NCI-H2081 (cell line): ENCODE measurements around the gene MUC6.

ENCODE experiments used
- DNase-seq, 2 experiments: peaks; one replicate each; lab custom pipeline; 2025; lab: John Stamatoyannopoulos, UW

MUC6 gene

DNA sequence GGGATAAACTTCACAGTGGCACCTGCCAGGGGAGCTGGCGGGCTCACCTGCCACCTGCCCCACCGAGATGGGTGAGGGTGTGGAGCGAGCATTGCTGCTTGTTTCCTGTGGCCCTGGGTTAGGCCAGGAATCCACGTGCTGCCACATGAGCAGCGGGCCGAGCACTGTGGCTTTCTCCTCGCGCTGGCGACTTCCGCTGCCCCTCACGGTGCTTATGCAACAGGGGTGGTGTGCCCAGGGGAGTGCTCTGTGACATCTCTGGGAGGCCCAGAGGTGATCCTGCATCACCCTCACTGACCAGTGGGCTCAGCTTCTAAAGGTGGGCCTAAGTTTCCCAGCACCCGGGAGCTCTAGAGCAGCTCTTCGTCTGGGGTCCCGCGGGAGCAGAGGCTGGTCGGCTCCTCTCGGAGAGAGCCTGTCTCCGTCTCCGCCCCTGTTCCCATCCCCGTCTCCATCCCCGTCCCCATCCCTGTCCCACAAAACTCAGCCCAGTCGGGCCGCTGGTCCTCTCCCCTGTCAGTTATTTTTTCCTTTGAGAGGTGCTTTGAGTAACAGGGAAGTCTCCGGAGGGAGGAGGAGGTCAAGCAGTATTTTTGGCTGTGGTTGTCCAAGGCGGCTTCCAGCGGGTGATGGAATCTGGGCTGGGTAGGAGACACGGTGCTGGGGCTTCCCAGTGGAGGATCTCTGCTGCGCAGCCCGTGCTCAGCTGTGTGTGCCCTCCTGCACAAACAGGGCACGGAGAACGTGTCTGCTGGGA, 68.3 kb downstream of the MUC6 start:
- DNase-seq = no peak

DNA sequence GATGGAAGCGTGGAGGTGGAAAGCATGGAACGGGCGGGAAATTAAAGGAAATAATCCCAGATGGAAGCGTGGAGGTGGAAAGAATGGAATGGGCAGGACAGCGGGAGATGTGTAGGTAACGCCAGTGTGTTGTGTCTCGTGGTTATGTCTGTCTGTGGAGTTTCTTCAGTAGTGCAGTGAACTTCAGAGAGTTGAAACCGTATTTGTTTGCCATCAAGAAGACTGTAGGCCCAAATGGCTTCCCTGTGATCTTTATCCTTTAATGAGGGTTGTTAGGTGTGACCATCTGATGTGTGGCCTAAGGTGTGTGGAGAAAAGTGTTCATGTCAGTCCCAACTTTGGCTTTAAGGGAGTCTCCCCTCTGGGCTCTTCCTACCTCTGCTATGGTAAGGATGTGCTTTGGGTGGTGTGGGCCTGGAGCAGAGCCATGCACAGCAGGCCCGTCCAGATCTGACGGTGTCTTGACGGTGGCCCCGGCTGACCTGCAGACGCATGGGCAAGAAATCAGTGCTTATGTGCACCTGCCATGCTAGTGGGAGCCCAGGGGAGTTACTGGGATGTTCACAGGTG, 71.2 kb downstream of the MUC6 start:
- DNase-seq = no peak

DNA sequence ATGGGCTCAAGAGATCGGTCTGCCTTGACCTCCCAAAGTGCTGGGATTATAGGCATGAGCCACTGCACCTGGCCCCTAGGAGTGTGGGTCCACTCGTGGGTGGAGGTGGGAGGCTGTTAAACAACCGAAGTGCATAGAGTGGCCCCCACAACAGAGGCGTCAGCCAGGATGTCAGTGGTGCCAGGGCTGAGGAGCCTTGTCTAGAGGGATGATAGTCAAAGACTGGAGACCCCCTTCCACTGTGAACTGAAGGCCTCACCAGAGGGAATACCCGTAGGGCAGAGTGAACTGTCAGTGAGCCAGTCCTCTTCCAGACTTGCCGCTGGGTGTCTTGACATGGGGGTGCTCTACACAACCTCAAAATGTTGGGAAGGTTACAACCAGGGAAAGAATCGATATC, 72.7 kb downstream of the MUC6 start:
- no peak for DNase-seq
